Stimulated activated CD4-positive, alpha-beta T cell treated with anti-CD3 and anti-CD28 coated beads, Interleukin-2, amount 100 ng/mL, for 48 hours (primary cell): ENCODE data around the gene CCL23.
A peak's percentile ranks its signal among the peaks of the same experiment; 100 is the strongest.
"Not testable (repeated sequence)": the region's sequence is repeated elsewhere in the genome, so short reads cannot be mapped to it uniquely, and the experiment has no call there.

Experiments used
- DNase-seq, 2 donors: peaks; one replicate each; pipeline ENCODE4 v3.0.0-alpha.2; 2020

The CCL23 gene

GRCh38 chr17:36002631-36003030, 15.1 kb downstream of the CCL23 start:
- DNase-seq, result no peak

GRCh38 chr17:36001862-36002603, 15.7 kb downstream of the CCL23 start:
- DNase-seq, result no peak

GRCh38 chr17:36001110-36001771, 16.5 kb downstream of the CCL23 start, which contains the start of gene CCL15:
Gene CCL15 (minus strand): TSS chr17:36001553. CDS start chr17:36001492, 61 bp downstream.
- no peak for DNase-seq

- no peak for DNase-seq
Measured at GRCh38 chr17:36000732-36001109, 17.1 kb downstream of the CCL23 start.

- DNase-seq, result no peak
Measured at GRCh38 chr17:35998756-35999155, 19.0 kb downstream of the CCL23 start.

- DNase-seq, result no peak
Measured at GRCh38 chr17:35998018-35998545, 19.7 kb downstream of the CCL23 start.

GRCh38 chr17:35995346-35995745, 22.4 kb downstream of the CCL23 start:
- not testable (repeated sequence) for DNase-seq

- no peak for DNase-seq
Measured at GRCh38 chr17:35991075-35991474, 26.7 kb downstream of the CCL23 start.

GRCh38 chr17:35988164-35988563, 29.6 kb downstream of the CCL23 start:
- no peak for DNase-seq

- DNase-seq, result no peak
Measured at GRCh38 chr17:35986643-35987042, 31.1 kb downstream of the CCL23 start, which contains the start of gene CCL14. Gene CCL14 (minus strand): TSS chr17:35986729. CDS start chr17:35986649, 80 bp downstream.

- no peak for DNase-seq
Measured at GRCh38 chr17:35984140-35984539, 33.6 kb downstream of the CCL23 start.

- no peak for DNase-seq
Measured at GRCh38 chr17:35982409-35983191, 35.2 kb downstream of the CCL23 start.

- no peak for DNase-seq
Measured at GRCh38 chr17:35981908-35982330, 35.9 kb downstream of the CCL23 start.

GRCh38 chr17:35981246-35981645, 36.5 kb downstream of the CCL23 start, which contains the start of gene CCL16:
Gene CCL16 (minus strand): TSS chr17:35981497. CDS start chr17:35981420, 77 bp downstream.
- DNase-seq, result no peak

- DNase-seq, result no peak
Measured at GRCh38 chr17:35978346-35978745, 39.4 kb downstream of the CCL23 start.

GRCh38 chr17:35977509-35977908, 40.3 kb downstream of the CCL23 start:
- DNase-seq, result no peak

GRCh38 chr17:35973333-35974260, 44.2 kb downstream of the CCL23 start:
- DNase-seq, result no peak

- DNase-seq, result no peak
Measured at GRCh38 chr17:35972945-35973332, 44.8 kb downstream of the CCL23 start.

GRCh38 chr17:35972535-35972934, 45.2 kb downstream of the CCL23 start:
- no peak for DNase-seq

GRCh38 chr17:35972066-35972465, 45.7 kb downstream of the CCL23 start:
- no peak for DNase-seq

- DNase-seq, result peak; percentile 72 to 77
Measured at GRCh38 chr17:35969558-35970380, 48.0 kb downstream of the CCL23 start.
